Astrocyte of the spinal cord (primary cell): ENCODE measurements around the gene FAF1.

Experiments used
- DNase-seq: peaks from one replicate; pipeline ENCODE4 v3.0.0; 2011; ENCODE audit warnings: low read depth, low spot score
- H3K4me3 ChIP-seq: 2 replicates; pipeline ENCODE4 v1.5.1; 2011; ENCODE audit warnings: low read depth, mild to moderate bottlenecking, low read length, moderate library complexity
- in situ Hi-C: cut with HindIII; loops from 2 replicates; pipeline ENCODE4 v1.10.0; 2017; ENCODE audit warnings: low sequenced_read_pairs
- TF ChIP-seq, protein P1 (sequence below): IDR thresholded peaks from 2 replicates; pipeline ENCODE4 v1.5.1; 2012; ENCODE audit warnings: low read depth, mild to moderate bottlenecking, low read length, inconsistent platforms

FAF1 gene

DNA sequence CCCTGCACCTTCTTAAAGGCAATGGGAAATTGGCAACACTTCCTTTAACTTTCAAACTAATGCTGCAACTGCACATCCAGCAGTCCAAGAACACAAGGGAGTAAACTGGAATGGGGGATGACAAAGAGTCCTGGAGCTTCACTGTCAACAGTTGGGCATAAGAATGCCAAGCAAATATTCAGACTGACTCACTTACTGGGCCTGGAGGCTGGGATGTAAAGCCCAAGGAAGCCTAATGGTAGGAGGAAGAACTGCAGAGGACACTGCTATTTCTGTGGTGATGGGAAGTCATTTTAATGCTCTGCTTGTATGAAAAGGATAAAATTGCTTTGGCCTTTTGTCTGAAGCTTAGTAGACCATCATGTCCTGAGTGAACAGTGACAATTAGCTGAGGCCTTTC, 521.1 kb downstream of the FAF1 start:
- H3K4me3 ChIP-seq: no peak overlapping the region
- DNase-seq: no peak
- in situ Hi-C loops: no loop called here
- TF ChIP-seq, protein P1, sequence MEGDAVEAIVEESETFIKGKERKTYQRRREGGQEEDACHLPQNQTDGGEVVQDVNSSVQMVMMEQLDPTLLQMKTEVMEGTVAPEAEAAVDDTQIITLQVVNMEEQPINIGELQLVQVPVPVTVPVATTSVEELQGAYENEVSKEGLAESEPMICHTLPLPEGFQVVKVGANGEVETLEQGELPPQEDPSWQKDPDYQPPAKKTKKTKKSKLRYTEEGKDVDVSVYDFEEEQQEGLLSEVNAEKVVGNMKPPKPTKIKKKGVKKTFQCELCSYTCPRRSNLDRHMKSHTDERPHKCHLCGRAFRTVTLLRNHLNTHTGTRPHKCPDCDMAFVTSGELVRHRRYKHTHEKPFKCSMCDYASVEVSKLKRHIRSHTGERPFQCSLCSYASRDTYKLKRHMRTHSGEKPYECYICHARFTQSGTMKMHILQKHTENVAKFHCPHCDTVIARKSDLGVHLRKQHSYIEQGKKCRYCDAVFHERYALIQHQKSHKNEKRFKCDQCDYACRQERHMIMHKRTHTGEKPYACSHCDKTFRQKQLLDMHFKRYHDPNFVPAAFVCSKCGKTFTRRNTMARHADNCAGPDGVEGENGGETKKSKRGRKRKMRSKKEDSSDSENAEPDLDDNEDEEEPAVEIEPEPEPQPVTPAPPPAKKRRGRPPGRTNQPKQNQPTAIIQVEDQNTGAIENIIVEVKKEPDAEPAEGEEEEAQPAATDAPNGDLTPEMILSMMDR: no peak

DNA sequence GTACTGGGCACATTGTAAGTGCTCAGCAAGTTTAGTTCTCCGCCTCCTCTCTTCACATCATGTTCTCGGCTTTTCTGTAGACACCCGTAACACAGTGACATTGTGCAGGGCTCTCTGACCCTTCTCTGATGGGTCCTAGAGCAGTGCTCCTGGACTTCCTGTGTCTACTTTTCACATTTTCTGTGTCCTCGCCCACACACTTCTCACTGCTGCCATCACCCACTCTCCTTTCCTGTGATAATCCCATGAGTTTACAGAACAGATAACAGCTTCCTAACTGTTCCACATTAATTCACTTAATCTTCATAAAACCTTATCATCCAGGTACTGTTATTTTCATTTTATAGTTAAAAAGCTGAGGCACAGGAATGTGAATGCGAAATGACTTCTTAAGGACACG, 523.6 kb downstream of the FAF1 start:
- in situ Hi-C loops: no loop called here
- DNase-seq: no peak
- H3K4me3 ChIP-seq: no peak overlapping the region
- TF ChIP-seq, protein P1: no peak

DNA sequence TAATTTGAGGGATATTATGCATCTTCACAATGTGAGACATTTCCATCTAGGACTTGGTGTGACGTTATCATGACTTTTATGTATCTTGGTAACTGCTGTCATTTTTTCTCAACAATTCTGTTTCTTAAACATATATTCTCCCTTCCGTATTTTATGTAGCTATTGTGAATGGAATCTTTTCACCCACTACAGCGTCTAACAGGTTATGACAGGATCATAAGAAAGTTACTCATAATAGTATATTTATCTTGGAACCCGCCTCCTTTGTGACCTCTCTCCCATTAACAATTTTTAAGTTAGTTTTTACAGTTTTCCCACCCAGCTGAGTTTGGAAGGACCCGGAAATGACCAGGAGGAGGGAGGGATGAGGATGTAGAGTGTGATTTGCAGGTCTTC, 530.1 kb downstream of the FAF1 start:
- no peak for DNase-seq
- in situ Hi-C loops: no loop called here
- no peak overlapping the region for H3K4me3 ChIP-seq
- TF ChIP-seq, protein P1: no peak

DNA sequence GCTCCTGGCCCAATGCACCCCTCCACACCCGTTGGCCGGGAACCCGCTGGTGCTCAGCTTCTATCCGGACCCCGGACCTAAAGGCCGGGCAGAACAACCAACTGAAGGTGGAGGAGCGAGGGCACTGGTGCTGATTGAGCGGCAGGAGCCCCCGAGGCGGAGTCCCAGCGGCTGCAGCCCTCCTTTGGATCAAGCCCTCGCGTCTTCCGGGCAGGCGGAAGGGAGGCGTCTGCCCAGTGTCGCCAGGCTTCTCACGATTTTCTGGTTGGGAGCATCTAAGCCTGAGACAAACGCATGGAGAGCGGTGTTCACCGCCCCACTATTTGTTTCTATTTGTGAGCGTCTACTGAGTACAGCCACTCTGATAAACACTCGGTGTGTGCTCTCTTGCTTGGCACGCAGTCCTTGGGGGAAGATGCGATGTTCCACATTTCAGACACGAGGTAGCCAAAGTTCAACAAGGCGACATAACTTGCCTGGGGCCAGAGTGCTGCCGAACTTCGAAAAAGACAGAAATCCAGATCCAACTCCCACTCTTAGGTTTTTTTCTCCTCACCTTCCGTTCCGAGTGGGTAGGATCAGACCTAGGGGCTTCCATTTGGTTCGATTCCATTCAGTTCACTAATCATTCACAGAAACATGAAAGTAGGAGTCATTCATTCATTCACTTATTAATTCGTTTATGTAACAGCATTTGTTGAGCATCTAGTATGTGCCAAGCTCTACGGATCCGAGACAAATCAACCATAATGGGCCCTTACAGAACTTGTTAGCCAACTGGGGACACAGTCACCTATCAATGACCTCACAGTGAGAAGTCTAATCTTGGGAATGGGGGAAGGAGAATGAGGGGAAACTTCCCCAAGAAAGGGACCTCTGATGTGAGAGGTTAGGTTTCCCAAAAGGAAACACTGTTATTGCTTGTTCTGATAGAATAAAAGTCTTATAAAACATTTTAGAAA, 532.0 kb downstream of the FAF1 start:
- H3K4me3 ChIP-seq: no peak overlapping the region
- TF ChIP-seq, protein P1: no peak
- DNase-seq: no peak
- in situ Hi-C loops: no loop called here

DNA sequence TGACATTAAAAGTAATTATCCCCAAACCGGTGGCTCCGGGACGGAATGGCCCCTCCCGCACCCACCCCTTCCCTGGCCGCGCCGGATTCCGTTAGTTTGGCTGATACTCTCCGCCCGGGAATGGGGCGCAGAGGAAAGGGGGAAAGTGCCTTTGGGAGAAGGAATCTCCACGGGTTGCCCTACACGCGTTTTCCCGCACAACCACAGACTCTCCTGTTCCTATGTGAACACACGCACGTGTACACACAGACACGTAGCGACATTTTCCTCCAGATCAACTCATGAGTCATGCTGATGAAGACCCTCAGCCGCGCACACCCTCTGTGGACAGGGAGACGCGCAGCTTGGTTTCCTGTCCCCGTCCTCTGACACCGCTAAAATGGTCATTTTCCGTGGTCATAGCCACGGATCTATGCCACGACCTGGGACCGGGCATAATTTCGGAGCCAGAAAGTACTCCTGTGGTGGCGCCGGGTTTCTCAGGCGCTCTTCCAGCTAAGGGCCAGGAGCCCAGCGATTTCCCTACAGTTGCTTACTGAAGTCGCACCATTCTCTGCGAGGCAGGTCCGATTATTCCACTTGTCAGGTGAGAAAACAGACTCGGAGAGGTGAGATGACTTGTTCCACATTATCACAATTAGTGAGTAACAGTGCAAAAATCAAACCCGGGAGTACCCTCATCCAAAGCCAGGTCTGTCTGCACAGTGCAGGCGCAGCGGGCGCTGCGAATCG, 532.8 kb downstream of the FAF1 start:
- TF ChIP-seq, protein P1: no peak
- DNase-seq: no peak
- in situ Hi-C loops: no loop called here
- no peak overlapping the region for H3K4me3 ChIP-seq

DNA sequence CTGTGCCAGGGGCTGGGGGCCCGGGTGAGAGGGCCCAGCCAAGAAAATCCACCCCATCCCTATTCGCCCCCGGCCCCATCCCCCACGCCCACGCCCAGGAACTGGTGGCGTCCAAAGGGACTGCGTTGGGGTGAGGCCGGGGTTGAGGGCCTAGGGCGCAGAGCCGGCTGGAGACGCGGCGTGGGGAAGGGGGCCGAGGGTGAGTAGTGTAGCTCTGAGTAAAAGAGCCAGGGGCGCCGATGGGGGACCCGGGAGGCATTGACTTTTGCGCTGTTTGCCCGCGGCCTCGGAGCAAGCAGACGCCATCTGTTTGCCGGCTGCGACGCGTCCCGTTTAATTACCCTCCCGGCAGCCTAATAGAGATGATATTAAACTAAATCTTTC, 533.4 kb downstream of the FAF1 start:
- TF ChIP-seq, protein P1: no peak
- in situ Hi-C loops: no loop called here
- no peak overlapping the region for H3K4me3 ChIP-seq
- no peak for DNase-seq
